Erythroblast (primary cell): ENCODE measurements around the gene ZNF154.

Experiments
- GATA1 ChIP-seq: IDR thresholded peaks from 2 replicates; pipeline ENCODE4 v1.6.1; 2011; ENCODE audit warnings: low read depth, mild to moderate bottlenecking, control low read depth, low read length, moderate library complexity
- POLR2A ChIP-seq: IDR thresholded peaks from 2 replicates; pipeline ENCODE4 v1.6.1; 2011; ENCODE audit warnings: mild to moderate bottlenecking, low read length

- TF ChIP-seq POLR2A = no peak
- no peak for TF ChIP-seq GATA1
Measured at GRCh38 chr19:57687363-57688010, 21.5 kb downstream of the ZNF154 start.
